HepG2 (cell line): ENCODE measurements around the gene DDX18.

ENCODE experiments used
- ATF3 ChIP-seq: sonication (generic); formaldehyde crosslinking; IDR thresholded peaks from 2 replicates; pipeline ENCODE4 v1.4.0; 2020; ENCODE audit warnings: missing genetic modification reagents
- ELK4 ChIP-seq: sonication (generic); formaldehyde crosslinking; IDR thresholded peaks from 2 replicates; pipeline ENCODE4 v1.9.0; 2021; ENCODE audit warnings: missing genetic modification reagents, borderline replicate concordance
- FLYWCH1 ChIP-seq: sonication (generic); formaldehyde crosslinking; IDR thresholded peaks from 2 replicates; pipeline ENCODE4 v1.8.1; 2023; ENCODE audit warnings: mild to moderate bottlenecking, missing genetic modification reagents
- HDAC2 ChIP-seq: sonication (generic); formaldehyde crosslinking; IDR thresholded peaks from 2 replicates; pipeline ENCODE4 v1.4.0; 2020; ENCODE audit warnings: missing genetic modification reagents
- POLR2A ChIP-seq, 2 experiments: IDR thresholded peaks; 2 replicates each; pipeline ENCODE4 v1.6.1; 2011; ENCODE audit warnings: low read depth in 2 of 2, low read length in 2 of 2, mild to moderate bottlenecking in 1 of 2, moderate library complexity in 1 of 2; ENCODE audit not compliant: insufficient read depth in 1 of 2
- POLR2AphosphoS5 ChIP-seq: IDR thresholded peaks from 2 replicates; pipeline ENCODE4 v1.6.1; 2012; ENCODE audit warnings: low read depth, low read length
- ZFY ChIP-seq: sonication (generic); formaldehyde crosslinking; IDR thresholded peaks from 2 replicates; pipeline ENCODE4 v1.4.0; 2020; ENCODE audit warnings: missing genetic modification reagents
- ZNF275 ChIP-seq: sonication (generic); formaldehyde crosslinking; IDR thresholded peaks from 2 replicates; pipeline ENCODE4 v1.8.0; 2022; ENCODE audit warnings: missing genetic modification reagents, mild to moderate bottlenecking, inconsistent platforms, borderline replicate concordance
- ZNF431 ChIP-seq: sonication (generic); formaldehyde crosslinking; IDR thresholded peaks from 2 replicates; pipeline ENCODE4 v1.9.0; 2022; ENCODE audit warnings: missing genetic modification reagents, low read depth, mild to moderate bottlenecking, borderline replicate concordance

GRCh38 chr2:117845304-117845703 is 30.8 kb downstream of the DDX18 start:
- TF ChIP-seq HDAC2 (CRISPR knock-in tag) (no peak), FLYWCH1 (no peak), POLR2AphosphoS5 (no peak), ZFY (CRISPR knock-in tag) (no peak), ZNF431 (CRISPR knock-in tag) (no peak), ATF3 (no peak), POLR2A (IDR thresholded peaks at IDR 0.05; ENCODE audit: insufficient read depth in 1 of 2, low read depth in 2 of 2, low read length in 2 of 2) (no peak), ZNF275 (CRISPR knock-in tag) (no peak), ELK4 (no peak)
